K562 (cell line): Measurements from ENCODE around the gene RAD1. TPM values are rescaled to one million over a fixed set of nuclear protein-coding genes. Genes with fewer than 3 reads are reported as not detected.

ENCODE experiments used
- HMG20B ChIP-seq: fragments of 250-450 bp; sonication (Bioruptor Pico); IDR thresholded peaks from 2 replicates; pipeline ENCODE4 v1.5.0; 2021; ENCODE audit warnings: mild to moderate bottlenecking
- JUND ChIP-seq, 2 experiments: IDR thresholded peaks; 2 replicates in 1 of 2; 3 replicates in 1 of 2; pipeline ENCODE4 v1.6.1; 2011; ENCODE audit warnings: borderline replicate concordance in 2 of 2, low read depth in 2 of 2, low read length in 2 of 2, improper control_type of control experiment in 1 of 2, missing biosample characterization in 1 of 2, missing genetic modification characterization in 1 of 2, missing genetic modification reagents in 1 of 2
- RBFOX2 ChIP-seq: fragments of 200-400 bp; formaldehyde crosslinking; IDR thresholded peaks from 2 replicates; pipeline ENCODE4 v1.6.1; 2017; ENCODE audit warnings: low read depth, mild to moderate bottlenecking, low read length, moderate library complexity
- RBM14 ChIP-seq: fragments of 200-400 bp; formaldehyde crosslinking; IDR thresholded peaks from 2 replicates; pipeline ENCODE4 v1.6.1; 2018; ENCODE audit warnings: low read depth, mild to moderate bottlenecking, low read length, moderate library complexity, borderline replicate concordance; ENCODE audit not compliant: insufficient read depth
- SRSF9 ChIP-seq: fragments of 200-400 bp; formaldehyde crosslinking; IDR thresholded peaks from 2 replicates; pipeline ENCODE4 v1.6.1; 2017; ENCODE audit warnings: low read depth, low read length, borderline replicate concordance
- ZFP30 ChIP-seq: fragments of 250-450 bp; sonication (Bioruptor Pico); IDR thresholded peaks from 2 replicates; pipeline ENCODE4 v1.8.0; 2022; ENCODE audit warnings: moderate library complexity, mild to moderate bottlenecking, inconsistent platforms, borderline replicate concordance
- ZNF41 ChIP-seq: fragments of 250-450 bp; sonication (Bioruptor Pico); conservative IDR thresholded peaks from 2 replicates; pipeline ENCODE4 v1.4.0; 2020; ENCODE audit warnings: mild to moderate bottlenecking
- polyA plus RNA-seq, 8 experiments: library from polyadenylated mRNA; depleted of rRNA in 4 of 8; stranded (reverse) in 5 of 8; unstranded in 3 of 8; fragments of >200 nt; fragmentation: Nextera tagmentation in 2 of 8; fragmentation: Illumina TruSeq in 1 of 8; extraction: Ambion mirVana in 2 of 8; extraction: Trizol in 1 of 8; gene quantifications; 2 replicates each; pipeline versions ENCODE4 v1.2.1 to v1.2.3, GENCODE V29; 2011 to 2014; ENCODE audit warnings: inconsistent platforms in 1 of 8, missing spikeins in 1 of 8
- total RNA-seq, 7 experiments: library from RNA; depleted of rRNA in 6 of 7; stranded (reverse); fragments of >200 nt in 6 of 7; fragmentation: Illumina TruSeq in 2 of 7; extraction: Trizol in 2 of 7; gene quantifications; 2 replicates each; pipeline versions ENCODE4 v1.2.1 to v1.2.3, GENCODE V29; 2011 to 2021; ENCODE audit warnings: low replicate concordance in 1 of 7
- TF ChIP-seq, protein P1 (sequence below): sonication (generic); formaldehyde crosslinking; IDR thresholded peaks from 2 replicates; pipeline ENCODE4 v1.8.0; 2023; ENCODE audit warnings: missing genetic modification reagents, mild to moderate bottlenecking, borderline replicate concordance
- TF ChIP-seq, protein P2 (sequence below): fragments of 450-650 bp; IDR thresholded peaks from 2 replicates; pipeline ENCODE4 v1.6.1; 2016; ENCODE audit warnings: low read depth

Gene RAD1
- total and polyA plus RNA-seq, 9 of the 15 experiments (the other 6 are each of a cell fraction or from before 2014, with no cell fraction given): 44.5 to 148 (median 60.8) TPM

DNA sequence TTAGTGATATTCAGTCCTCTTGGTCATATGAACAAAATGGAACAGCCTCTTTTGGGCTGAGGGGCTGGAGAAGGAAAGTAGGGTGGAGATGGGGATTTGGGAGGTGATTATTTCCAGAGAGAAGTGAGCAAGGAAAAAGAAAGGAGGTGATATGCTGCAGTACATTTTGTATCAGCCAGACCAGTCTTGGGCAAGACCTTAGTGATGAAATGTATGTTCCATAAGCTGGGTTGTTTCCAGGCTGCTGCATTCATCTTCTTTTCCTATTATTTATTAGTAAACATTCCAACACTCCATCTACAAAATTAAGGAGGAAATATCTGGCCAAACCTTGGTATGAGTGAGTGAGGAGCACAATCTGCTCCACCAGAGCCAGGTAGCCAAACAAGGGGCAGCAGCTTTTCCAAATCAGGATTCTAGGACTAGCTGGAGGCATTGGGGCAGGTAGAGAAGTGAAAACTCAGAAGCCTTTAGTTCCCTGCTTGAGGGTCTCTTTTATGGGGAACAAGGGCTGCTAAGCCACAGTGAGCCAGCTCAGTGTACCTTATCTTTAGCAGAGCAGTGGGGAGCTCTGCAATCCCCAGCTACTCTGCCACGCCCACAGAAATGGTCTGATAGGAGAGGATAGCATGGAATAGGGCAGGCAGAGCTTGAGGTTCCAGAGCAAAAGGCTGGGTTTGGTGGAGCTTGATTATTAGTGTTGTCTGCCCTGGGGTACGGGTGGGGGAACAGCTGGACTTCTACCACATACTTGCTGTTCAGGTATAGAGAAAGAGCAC, 19.5 kb downstream of the RAD1 start (continued):
- TF ChIP-seq, protein P1, sequence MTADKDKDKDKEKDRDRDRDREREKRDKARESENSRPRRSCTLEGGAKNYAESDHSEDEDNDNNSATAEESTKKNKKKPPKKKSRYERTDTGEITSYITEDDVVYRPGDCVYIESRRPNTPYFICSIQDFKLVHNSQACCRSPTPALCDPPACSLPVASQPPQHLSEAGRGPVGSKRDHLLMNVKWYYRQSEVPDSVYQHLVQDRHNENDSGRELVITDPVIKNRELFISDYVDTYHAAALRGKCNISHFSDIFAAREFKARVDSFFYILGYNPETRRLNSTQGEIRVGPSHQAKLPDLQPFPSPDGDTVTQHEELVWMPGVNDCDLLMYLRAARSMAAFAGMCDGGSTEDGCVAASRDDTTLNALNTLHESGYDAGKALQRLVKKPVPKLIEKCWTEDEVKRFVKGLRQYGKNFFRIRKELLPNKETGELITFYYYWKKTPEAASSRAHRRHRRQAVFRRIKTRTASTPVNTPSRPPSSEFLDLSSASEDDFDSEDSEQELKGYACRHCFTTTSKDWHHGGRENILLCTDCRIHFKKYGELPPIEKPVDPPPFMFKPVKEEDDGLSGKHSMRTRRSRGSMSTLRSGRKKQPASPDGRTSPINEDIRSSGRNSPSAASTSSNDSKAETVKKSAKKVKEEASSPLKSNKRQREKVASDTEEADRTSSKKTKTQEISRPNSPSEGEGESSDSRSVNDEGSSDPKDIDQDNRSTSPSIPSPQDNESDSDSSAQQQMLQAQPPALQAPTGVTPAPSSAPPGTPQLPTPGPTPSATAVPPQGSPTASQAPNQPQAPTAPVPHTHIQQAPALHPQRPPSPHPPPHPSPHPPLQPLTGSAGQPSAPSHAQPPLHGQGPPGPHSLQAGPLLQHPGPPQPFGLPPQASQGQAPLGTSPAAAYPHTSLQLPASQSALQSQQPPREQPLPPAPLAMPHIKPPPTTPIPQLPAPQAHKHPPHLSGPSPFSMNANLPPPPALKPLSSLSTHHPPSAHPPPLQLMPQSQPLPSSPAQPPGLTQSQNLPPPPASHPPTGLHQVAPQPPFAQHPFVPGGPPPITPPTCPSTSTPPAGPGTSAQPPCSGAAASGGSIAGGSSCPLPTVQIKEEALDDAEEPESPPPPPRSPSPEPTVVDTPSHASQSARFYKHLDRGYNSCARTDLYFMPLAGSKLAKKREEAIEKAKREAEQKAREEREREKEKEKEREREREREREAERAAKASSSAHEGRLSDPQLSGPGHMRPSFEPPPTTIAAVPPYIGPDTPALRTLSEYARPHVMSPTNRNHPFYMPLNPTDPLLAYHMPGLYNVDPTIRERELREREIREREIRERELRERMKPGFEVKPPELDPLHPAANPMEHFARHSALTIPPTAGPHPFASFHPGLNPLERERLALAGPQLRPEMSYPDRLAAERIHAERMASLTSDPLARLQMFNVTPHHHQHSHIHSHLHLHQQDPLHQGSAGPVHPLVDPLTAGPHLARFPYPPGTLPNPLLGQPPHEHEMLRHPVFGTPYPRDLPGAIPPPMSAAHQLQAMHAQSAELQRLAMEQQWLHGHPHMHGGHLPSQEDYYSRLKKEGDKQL (CRISPR knock-in tag): no peak
- TF ChIP-seq JUND (IDR thresholded peaks at IDR 0.05; ENCODE audit: borderline replicate concordance, low read depth, low read length) (peak; percentile 47; the same call in 1 of the 2 replicates), JUND (tag; IDR thresholded peaks at IDR 0.05; ENCODE audit: borderline replicate concordance, low read depth, low read length) (peak; percentile 58; the same call in 1 of the 3 replicates), RBFOX2 (no peak), RBM14 (no peak), ZNF41 (CRISPR knock-in tag) (no peak), ZFP30 (CRISPR knock-in tag) (no peak), HMG20B (CRISPR knock-in tag) (no peak), SRSF9 (no peak)
- TF ChIP-seq, protein P2, sequence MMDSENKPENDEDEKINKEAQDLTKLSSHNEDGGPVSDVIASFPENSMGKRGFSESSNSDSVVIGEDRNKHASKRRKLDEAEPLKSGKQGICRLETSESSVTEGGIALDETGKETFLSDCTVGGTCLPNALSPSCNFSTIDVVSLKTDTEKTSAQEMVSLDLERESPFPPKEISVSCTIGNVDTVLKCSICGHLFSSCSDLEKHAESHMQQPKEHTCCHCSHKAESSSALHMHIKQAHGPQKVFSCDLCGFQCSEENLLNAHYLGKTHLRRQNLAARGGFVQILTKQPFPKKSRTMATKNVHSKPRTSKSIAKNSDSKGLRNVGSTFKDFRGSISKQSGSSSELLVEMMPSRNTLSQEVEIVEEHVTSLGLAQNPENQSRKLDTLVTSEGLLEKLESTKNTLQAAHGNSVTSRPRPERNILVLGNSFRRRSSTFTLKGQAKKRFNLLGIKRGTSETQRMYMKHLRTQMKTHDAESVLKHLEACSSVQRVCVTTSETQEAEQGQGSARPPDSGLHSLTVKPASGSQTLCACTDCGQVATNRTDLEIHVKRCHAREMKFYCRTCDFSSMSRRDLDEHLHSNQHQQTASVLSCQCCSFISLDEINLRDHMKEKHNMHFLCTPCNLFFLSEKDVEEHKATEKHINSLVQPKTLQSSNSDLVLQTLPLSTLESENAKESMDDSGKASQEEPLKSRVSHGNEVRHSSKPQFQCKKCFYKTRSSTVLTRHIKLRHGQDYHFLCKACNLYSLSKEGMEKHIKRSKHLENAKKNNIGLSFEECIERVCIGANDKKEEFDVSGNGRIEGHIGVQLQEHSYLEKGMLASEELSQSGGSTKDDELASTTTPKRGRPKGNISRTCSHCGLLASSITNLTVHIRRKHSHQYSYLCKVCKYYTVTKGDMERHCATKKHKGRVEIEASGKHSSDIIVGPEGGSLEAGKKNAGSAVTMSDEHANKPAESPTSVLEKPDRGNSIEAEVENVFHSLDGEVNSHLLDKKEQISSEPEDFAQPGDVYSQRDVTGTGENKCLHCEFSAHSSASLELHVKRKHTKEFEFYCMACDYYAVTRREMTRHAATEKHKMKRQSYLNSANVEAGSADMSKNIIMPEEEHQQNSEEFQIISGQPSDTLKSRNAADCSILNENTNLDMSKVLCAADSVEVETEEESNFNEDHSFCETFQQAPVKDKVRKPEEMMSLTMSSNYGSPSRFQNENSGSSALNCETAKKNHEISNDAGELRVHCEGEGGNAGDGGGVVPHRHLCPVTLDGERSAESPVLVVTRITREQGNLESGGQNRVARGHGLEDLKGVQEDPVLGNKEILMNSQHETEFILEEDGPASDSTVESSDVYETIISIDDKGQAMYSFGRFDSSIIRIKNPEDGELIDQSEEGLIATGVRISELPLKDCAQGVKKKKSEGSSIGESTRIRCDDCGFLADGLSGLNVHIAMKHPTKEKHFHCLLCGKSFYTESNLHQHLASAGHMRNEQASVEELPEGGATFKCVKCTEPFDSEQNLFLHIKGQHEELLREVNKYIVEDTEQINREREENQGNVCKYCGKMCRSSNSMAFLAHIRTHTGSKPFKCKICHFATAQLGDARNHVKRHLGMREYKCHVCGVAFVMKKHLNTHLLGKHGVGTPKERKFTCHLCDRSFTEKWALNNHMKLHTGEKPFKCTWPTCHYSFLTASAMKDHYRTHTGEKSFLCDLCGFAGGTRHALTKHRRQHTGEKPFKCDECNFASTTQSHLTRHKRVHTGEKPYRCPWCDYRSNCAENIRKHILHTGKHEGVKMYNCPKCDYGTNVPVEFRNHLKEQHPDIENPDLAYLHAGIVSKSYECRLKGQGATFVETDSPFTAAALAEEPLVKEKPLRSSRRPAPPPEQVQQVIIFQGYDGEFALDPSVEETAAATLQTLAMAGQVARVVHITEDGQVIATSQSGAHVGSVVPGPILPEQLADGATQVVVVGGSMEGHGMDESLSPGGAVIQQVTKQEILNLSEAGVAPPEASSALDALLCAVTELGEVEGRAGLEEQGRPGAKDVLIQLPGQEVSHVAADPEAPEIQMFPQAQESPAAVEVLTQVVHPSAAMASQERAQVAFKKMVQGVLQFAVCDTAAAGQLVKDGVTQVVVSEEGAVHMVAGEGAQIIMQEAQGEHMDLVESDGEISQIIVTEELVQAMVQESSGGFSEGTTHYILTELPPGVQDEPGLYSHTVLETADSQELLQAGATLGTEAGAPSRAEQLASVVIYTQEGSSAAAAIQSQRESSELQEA: no peak
